Activated B cell treated with CpG ODN at 0.5 μM for 24 hours (primary cell): ENCODE results near the gene NUDCD3. TPM values are rescaled to one million over a fixed set of nuclear protein-coding genes. Genes with fewer than 3 reads are reported as not detected.

Experiments used
- ATAC-seq: fragments of 200-7000 bp; cut with Tn5 transposase; one replicate; pipeline ENCODE4 v1.10.0; 2021; ENCODE audit warnings: low read depth, mild to moderate bottlenecking, moderate library complexity
- CTCF ChIA-PET: fragments of 350-600 bp; sonication (Branson Sonifier 250); formaldehyde crosslinking; loops from one replicate; lab custom pipeline; 2021; ENCODE audit warnings: antibody characterized with exemption; lab: Charles Lee
- POLR2A ChIA-PET: fragments of 350-600 bp; sonication (Branson Sonifier 250); formaldehyde crosslinking; loops from one replicate; lab custom pipeline; 2021; ENCODE audit warnings: antibody characterized with exemption; lab: Charles Lee
- DNase-seq: peaks from one replicate; pipeline ENCODE4 v3.0.0; 2022
- H3K27ac Mint-ChIP-seq: one replicate; pipeline ENCODE4 v1.8.0; 2020; ENCODE audit warnings: mixed read lengths
- H3K27me3 Mint-ChIP-seq: one replicate; pipeline ENCODE4 v1.8.0; 2021; ENCODE audit warnings: mixed read lengths
- H3K36me3 Mint-ChIP-seq: one replicate; pipeline ENCODE4 v1.8.0; 2021; ENCODE audit warnings: low read depth, mixed read lengths
- H3K4me1 Mint-ChIP-seq: one replicate; pipeline ENCODE4 v1.8.0; 2021; ENCODE audit warnings: mixed read lengths
- H3K4me3 Mint-ChIP-seq: one replicate; pipeline ENCODE4 v1.8.0; 2020; ENCODE audit warnings: mild to moderate bottlenecking, mixed read lengths
- H3K9me3 Mint-ChIP-seq: one replicate; pipeline ENCODE4 v1.8.0; 2020; ENCODE audit warnings: mixed read lengths
- CTCF ChIP-seq: fragments of 200-600 bp; IDR thresholded peaks from one replicate; pipeline ENCODE4 v1.8.0; 2022; ENCODE audit warnings: antibody characterized with exemption, mild to moderate bottlenecking
- intact Hi-C: fragments of 100-400 bp; cut with micrococcal nuclease; formaldehyde crosslinking; loops from one replicate; pipeline ENCODE4 v1.15.1; 2024
- total RNA-seq: library from RNA; stranded (reverse); gene quantifications from 2 replicates; pipeline ENCODE4 v1.2.3, GENCODE V29; 2022

The NUDCD3 gene
- total RNA-seq, 1 donor from 2014 or later = 85.1 TPM

GRCh38 chr7:44537442-44537841 is 47.0 kb upstream of the NUDCD3 start:
- no peak for TF ChIP-seq CTCF
- Mint-ChIP-seq H3K9me3 (no peaks in the 10 kb centered on the region), H3K27me3 (no peaks in the 10 kb centered on the region), H3K27ac (no peak overlapping the region), H3K4me3 (no peak overlapping the region), H3K36me3 (no peaks in the 10 kb centered on the region), H3K4me1 (no peaks in the 10 kb centered on the region)
- DNase-seq = no peak
- intact Hi-C loops = no loop called here
- ChIA-PET POLR2A (no interaction called here), CTCF (no interaction called here)
- ATAC-seq = no peak

DNA sequence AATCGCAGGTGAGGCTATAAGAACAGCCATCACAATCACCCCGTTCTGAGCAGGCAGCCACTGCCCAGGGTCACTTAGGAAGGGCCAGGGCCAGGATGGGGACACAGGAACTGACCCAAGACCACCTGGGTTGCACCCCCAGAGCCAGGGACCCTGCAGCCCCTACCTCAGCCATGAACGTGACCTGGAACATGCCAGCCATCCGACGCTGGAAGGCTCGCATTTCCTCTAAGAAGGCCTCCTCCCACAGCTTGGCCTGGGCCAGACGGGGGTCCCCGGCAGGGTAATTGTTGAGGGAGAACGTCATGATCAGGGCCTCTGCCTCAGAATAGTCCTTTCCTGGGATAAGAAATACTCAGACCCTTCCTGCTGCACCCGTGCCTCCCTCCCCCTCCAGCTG is 45.6 kb upstream of the NUDCD3 start:
- H3K36me3 Mint-ChIP-seq = no peaks in the 10 kb centered on the region
- peaks cover 2% of the 10 kb centered on the region for H3K4me1 Mint-ChIP-seq
- TF ChIP-seq CTCF = no peak
- H3K4me3 Mint-ChIP-seq = no peak overlapping the region
- no peak for ATAC-seq
- H3K27ac Mint-ChIP-seq = no peak overlapping the region
- CTCF ChIA-PET = no interaction called here
- POLR2A ChIA-PET = no interaction called here
- H3K27me3 Mint-ChIP-seq = no peaks in the 10 kb centered on the region
- DNase-seq = no peak
- H3K9me3 Mint-ChIP-seq = no peaks in the 10 kb centered on the region
- intact Hi-C loops = no loop called here

DNA sequence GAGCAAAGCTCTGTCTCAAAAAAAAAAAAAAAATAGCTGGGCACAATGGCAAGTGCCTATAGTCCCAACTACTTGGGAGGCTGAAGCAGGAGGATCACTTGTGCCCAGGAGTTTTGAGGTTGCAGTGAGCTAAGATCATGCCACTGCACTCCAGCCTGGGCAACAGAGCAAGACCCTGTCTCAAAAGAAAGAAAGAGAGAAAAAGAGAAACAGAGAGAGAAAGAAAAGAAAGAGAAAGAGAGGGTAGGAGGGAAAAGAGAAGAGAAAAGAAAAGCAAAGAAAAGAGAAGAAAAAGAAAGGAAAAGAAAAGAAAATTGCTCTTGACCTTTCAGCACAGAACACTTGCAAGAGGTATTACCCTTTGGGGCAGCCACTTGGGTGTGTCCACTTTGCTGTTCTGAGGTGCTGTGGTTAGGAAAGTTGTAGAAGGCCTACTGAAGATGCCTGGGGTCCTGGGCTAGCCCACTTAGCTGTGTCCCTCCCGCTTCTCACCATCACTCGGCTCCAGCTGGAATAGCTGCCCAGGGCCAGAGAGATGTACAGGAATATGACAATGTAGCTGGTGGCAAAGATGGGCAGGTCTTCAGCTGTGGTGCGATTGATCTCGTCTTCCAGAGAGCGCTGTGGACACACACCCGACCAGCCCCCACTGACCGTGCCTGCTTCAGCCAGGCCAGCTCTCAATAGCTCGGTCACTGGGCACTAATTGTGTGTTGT is 45.0 kb upstream of the NUDCD3 start:
- CTCF ChIA-PET = no interaction called here

GRCh38 chr7:44534501-44534900 is 44.0 kb upstream of the NUDCD3 start:
- intact Hi-C loops = no loop called here
- Mint-ChIP-seq H3K36me3 (no peaks in the 10 kb centered on the region), H3K9me3 (no peaks in the 10 kb centered on the region), H3K4me3 (no peak overlapping the region), H3K4me1 (peaks cover 5% of the 10 kb centered on the region), H3K27ac (no peak overlapping the region), H3K27me3 (no peaks in the 10 kb centered on the region)
- DNase-seq (peak; percentile 22), ATAC-seq (peak; percentile 61)
- POLR2A ChIA-PET = interaction anchor here (0.6 kb wide), 1 partner anchor 44 kb away, joined by 3 read pairs; no protein-coding TSS in a partner anchor
- TF ChIP-seq CTCF = no peak
- CTCF ChIA-PET = interaction anchor here (0.6 to 1.0 kb wide), 2 partner anchors 12 to 44 kb away, joined by 3 read pairs; partner anchors contain the start of gene NUDCD3

More for the DNA sequence above, 45.0 kb upstream of the NUDCD3 start:
- TF ChIP-seq CTCF = no peak
- no peak overlapping the region for H3K4me3 Mint-ChIP-seq
- peaks cover 5% of the 10 kb centered on the region for H3K4me1 Mint-ChIP-seq
- ATAC-seq (no peak), DNase-seq (no peak)
- H3K36me3 Mint-ChIP-seq = no peaks in the 10 kb centered on the region
- POLR2A ChIA-PET = no interaction called here
- no peaks in the 10 kb centered on the region for H3K27me3 Mint-ChIP-seq
- no peak overlapping the region for H3K27ac Mint-ChIP-seq
- no peaks in the 10 kb centered on the region for H3K9me3 Mint-ChIP-seq
- intact Hi-C loops = no loop called here

DNA sequence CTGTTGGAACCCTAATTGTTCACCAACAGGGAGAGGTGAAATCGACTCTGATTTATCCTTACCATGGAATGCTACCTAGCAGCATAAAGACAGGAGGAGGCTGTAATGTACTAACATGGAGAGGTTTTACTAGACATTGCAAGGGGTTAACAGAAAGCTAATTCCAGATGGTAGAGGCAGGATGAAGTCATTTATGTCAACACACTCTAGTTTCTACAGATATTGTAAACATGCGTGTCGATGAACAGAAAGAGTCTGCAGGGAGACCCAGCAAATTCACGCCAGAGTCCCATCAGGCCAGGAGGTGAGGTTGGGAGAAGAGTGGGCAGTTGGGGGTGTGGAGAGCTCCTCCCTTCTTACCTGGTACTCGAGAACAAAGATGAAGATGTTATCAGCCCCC is 43.6 kb upstream of the NUDCD3 start:
- H3K27me3 Mint-ChIP-seq = no peaks in the 10 kb centered on the region
- no peak for DNase-seq
- TF ChIP-seq CTCF = no peak
- H3K4me3 Mint-ChIP-seq = no peak overlapping the region
- ChIA-PET CTCF (interaction anchor here (0.6 to 1.0 kb wide), 2 partner anchors 12 to 44 kb away, joined by 3 read pairs; partner anchors contain the start of gene NUDCD3), POLR2A (interaction anchor here (0.6 kb wide), 1 partner anchor 45 kb away, joined by 3 read pairs; no protein-coding TSS in a partner anchor)
- no peaks in the 10 kb centered on the region for H3K36me3 Mint-ChIP-seq
- H3K4me1 Mint-ChIP-seq = peaks cover 5% of the 10 kb centered on the region
- H3K27ac Mint-ChIP-seq = no peak overlapping the region
- intact Hi-C loops = no loop called here
- ATAC-seq = no peak
- no peaks in the 10 kb centered on the region for H3K9me3 Mint-ChIP-seq
